GM19238 (cell line): ENCODE data around the gene YWHAG.
"Not testable (repeated sequence)": the region's sequence is repeated elsewhere in the genome, so short reads cannot be mapped to it uniquely, and the experiment has no call there.

ENCODE experiments used
- DNase-seq: peaks from one replicate; pipeline ENCODE4 v3.0.0; 2011; ENCODE audit warnings: low spot score; ENCODE audit not compliant: insufficient read length

Gene YWHAG

GRCh38 chr7:76349313-76349885, 9.4 kb downstream of the YWHAG start:
- no peak for DNase-seq

- no peak for DNase-seq
These were observed 11.1 kb downstream of the YWHAG start for GRCh38 chr7:76347710-76348109.

GRCh38 chr7:76346778-76347177, 12.0 kb downstream of the YWHAG start:
- no peak for DNase-seq

DNA sequence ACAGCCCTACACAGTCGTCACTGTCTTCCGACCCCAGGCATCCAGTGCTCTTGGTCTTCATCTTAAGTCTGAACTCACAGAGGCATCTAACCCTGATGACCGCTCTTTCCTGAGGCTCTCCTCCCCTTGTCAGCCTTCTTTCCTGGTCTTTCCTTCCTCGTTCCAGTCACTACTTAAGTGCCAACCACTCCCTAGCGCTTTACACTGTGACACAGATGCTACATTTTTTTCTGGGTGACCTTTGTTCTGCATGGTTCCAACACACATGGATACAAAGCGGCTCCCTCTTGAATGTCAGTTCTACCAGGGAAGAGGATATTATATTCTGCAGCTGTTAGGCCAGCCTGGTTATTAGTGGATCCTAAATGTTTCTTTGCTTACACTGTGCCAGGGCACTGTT, 12.7 kb downstream of the YWHAG start:
- DNase-seq, result no peak

- no peak for DNase-seq
These were observed 14.9 kb downstream of the YWHAG start for GRCh38 chr7:76343931-76344321.

DNA sequence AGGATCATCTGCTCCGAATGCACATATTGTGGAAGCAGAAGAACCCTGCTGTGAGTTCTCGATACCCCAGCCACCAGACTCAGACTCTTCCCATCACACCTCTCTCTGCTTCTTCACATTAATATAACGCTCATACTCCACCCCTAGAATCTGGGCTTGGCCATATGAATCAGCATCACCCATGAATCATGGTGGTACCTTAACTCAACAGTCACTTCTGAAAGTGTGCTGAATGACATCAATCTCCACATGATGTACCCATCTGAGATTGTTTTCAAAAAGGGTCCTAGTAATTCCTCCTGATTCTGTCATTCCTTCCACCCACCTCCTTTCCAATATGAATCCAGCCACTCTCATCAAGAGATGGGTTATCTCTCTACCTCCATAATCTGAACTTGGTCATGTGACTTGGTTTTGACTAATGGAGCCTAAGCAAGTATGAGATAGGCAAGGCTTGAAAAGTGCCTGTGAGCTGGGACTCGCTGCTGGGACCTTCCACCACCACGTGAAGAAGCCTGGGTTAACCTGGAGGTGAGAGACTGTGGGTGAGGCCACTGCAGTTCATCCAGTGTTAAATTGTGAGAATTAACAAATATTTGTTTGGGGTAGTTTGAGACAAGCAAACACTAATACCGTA, 15.4 kb downstream of the YWHAG start:
- no peak for DNase-seq

DNA sequence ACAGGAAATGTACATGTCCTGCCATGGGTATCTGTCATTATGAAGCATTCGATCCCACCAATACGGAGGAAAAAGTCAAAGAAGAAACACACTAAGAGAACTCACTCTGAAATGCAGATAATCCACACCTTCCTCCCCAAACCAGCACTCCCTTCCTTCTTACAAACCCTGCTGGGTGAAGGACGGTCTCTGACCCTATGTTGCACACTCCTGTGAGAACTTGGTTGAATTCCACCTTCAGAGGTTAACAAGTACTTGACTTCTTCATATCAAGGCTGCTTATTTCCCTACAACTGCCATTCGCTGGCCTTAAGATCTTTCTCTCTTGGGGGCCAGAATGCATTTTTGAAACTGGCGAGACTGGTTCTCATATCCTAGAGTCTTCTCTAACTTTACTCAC, 16.6 kb downstream of the YWHAG start:
- no peak for DNase-seq

DNA sequence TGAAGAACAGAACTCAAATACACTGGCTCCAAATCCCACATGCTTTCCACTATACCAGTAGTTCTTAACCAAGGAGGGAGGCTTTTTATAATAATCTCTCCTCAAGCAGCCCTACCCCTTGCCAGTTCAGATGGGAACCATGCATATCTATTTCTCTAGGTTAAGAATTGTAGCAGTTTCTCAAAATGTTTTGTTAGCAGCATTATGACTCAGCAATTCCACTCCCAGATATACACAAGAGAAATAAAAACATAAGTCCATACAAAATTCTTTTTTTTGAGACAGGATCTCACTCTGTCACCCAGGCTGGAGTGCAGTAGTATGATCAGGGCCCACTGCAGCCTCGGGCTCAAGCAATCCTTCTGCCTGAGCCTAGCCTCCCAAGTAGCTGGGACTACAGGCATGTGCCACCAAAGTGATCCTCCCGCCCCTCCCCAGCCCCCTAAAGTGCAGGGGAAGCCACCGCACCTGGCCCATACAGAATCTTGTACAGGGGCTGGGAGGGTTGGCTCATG, 18.1 kb downstream of the YWHAG start:
- DNase-seq, result no peak

DNA sequence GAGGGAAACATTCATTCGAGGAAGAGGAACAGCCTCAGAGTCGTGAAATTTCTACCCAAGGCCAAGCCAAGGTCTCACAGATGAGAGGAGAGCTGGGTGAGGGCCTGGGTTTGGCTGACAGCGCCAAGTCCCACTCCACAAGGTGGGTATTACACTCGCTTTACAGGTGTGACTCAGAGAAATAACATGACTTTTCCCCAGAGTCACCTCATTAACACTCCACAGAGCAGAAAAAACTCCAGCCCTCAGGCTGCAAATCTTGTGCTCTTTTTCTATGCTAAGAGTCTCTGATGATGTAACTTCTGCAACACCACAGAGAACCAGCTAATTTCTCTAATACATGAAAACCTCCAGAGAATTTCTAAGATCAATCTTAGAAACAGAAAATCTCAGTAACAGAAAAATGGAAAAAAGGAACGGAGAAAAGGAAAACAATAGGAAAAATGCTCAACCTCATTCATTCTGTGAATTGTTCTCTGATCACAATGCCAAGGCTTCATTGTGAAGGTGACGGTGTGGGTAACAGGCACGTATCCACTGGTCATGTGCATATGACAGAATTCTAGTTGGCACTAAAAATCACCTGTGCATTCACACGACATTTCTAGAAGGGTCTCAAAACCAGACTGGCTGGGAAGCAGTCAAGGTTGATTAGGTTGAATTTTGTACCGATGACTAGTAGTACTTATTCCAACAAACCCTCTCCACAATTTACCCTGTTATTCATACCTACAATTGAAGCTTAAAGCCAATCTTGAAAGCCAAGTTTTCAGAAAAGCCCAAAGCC, 20.3 kb downstream of the YWHAG start:
- DNase-seq, result no peak

- no peak for DNase-seq
These were observed 21.6 kb downstream of the YWHAG start for GRCh38 chr7:76337147-76337546.

- DNase-seq, result no peak
These were observed 22.7 kb downstream of the YWHAG start for GRCh38 chr7:76336094-76336493.

DNA sequence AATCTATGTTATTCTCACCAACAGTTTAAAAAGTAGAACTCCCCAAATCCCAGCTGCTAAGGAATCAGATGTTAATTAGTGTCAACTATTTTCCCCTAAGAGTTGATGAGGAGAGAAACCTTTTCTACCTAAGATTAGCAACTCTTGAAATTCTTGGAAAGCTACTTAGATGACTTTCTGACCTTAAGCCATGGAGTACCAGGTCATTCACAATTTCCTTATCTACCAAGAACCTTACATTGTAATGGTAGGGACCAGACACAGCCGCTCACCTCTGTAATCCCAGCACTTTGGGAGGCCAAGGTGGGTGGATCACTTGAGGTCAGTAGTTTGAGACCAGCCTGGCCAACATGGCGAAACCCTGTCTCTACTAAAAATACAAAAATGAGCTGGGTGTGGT, 23.4 kb downstream of the YWHAG start:
- not testable (repeated sequence) for DNase-seq

GRCh38 chr7:76334320-76334967, 24.3 kb downstream of the YWHAG start:
- DNase-seq, result no peak

GRCh38 chr7:76333511-76334101, 25.2 kb downstream of the YWHAG start:
- DNase-seq, result no peak

DNA sequence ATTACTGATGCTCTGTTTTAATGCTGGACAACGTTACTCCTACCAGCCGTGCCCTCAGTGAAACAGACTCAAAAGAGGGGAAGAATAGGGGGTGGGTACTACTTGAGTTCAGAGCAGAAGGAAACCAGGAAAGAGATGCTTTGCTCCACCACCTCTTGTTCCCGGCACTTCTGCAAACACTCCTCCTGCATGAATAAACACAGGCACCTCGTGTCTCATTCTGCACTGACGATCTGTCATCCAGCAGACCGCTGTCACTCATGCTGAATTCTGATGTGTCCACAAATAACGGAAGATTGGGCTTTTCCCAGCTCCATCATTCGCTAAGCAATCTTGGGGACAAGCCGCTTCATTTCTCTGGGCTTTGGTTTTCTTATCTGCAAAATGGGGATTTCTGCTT, 26.7 kb downstream of the YWHAG start:
- no peak for DNase-seq

DNA sequence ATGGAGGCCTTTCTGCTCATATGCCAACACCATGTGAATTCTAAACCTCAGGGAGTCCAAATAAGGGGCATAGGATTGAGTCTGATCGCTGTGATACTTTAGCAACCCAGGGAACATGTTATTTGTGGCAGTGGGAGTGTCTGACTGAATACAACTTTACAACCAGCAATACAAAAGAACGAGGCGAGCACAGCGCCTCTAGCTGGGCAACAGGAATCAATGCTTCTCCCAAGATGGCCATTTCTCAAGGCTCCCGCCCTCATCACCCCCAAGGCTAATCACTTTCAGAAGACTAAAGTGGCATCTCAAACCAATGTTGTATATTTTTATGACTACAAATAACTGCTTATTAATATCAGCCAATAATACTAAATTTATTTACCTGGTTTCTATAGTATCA, 28.1 kb downstream of the YWHAG start:
- DNase-seq, result no peak

DNA sequence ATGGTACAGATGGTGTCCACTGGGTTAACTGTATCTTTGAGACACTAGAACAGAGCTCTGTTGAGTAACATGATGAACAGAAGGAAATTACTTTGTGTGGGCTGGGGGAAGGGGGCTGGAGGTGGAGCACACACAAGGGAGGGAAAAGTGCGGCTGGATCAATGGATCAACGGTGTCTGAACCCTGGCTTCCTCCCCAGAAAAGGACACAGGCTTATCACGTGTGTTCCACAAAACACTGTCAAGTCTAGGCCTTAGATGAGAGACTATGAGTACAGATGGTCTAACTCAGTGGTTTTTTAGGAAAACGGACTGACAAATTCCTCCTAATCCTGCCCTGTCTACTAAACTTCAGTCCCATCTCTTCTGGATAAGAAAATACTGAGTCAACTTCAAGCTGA, 28.5 kb downstream of the YWHAG start:
- no peak for DNase-seq

DNA sequence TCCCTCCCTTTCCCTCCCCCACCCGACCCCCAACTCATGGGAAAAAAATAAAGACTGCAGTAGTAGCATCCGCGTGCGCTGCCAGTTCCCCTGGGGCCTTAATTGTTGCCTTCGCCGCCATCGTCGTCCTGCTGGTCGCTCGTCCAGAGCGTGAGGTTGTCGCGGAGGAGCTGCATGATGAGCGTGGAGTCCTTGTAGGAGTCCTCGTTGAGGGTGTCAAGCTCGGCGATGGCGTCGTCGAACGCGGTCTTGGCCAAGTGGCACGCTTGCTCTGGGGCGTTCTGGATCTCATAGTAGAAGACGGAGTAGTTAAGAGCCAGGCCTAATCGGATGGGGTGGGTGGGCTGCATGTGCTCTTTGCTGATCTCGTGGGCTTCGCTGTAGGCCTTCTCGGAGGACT, 29.3 kb downstream of the YWHAG start:
- DNase-seq, result no peak

DNA sequence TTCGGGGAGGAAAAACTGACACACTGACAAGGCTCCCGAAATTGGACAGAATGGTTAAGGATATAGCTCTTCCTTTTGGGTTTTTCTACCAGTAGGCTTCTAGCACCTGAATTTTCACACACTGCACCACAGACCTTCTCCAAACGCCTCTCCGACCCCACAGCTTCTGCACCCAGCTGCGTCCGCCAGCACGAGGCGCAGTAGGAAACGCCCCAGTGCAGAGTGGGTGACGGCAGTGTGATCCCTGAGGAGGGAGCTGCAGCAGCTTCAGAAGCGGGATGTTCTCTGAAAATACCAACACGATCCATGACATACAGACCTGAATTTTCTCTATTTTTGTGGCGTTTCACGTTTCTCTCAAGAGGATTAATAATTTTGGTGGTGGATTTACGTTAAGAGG, 30.4 kb downstream of the YWHAG start:
- DNase-seq, result no peak

GRCh38 chr7:76327610-76328009, 31.2 kb downstream of the YWHAG start:
- no peak for DNase-seq

- no peak for DNase-seq
These were observed 32.1 kb downstream of the YWHAG start for GRCh38 chr7:76326646-76327233.
